AG04450 (cell line): ENCODE measurements around the gene DNAJC10. TPM values are rescaled to one million over a fixed set of nuclear protein-coding genes. Genes with fewer than 3 reads are reported as not detected.
"Not testable (repeated sequence)": the region's sequence is repeated elsewhere in the genome, so short reads cannot be mapped to it uniquely, and the experiment has no call there.

Experiments used
- CTCF ChIA-PET: fragments of 300-600, 350-600 bp; formaldehyde crosslinking; extraction: SDS; loops from one replicate; lab custom pipeline; 2022; ENCODE audit warnings: antibody characterized with exemption, inconsistent platforms; lab: Charles Lee
- POLR2A ChIA-PET: fragments of 350-600 bp; formaldehyde crosslinking; extraction: SDS; loops from one replicate; lab custom pipeline; 2021; ENCODE audit warnings: antibody characterized with exemption, inconsistent platforms; lab: Yijun Ruan, JAX
- DNase-seq: peaks from one replicate; pipeline ENCODE4 v3.0.0-alpha.2; 2011; ENCODE audit warnings: low read depth, low spot score
- H3K27ac ChIP-seq: one replicate; pipeline ENCODE4 v1.5.1; 2012; ENCODE audit warnings: low read depth, low read length, control low read depth
- H3K27me3 ChIP-seq: one replicate; pipeline ENCODE4 v1.6.0; 2012; ENCODE audit warnings: low read length; ENCODE audit not compliant: control insufficient read depth, insufficient read depth
- H3K4me3 ChIP-seq: 2 replicates; pipeline ENCODE4 v1.5.1; 2011; ENCODE audit warnings: mild to moderate bottlenecking, low read depth, low read length, control low read depth
- H3K9me3 ChIP-seq: 2 replicates; pipeline ENCODE4 v1.5.1; 2012; ENCODE audit warnings: low read length; ENCODE audit not compliant: control insufficient read depth, insufficient read depth
- CTCF ChIP-seq: IDR thresholded peaks from 2 replicates; pipeline ENCODE4 v1.5.1; 2011; ENCODE audit warnings: low read depth, low read length, control low read depth, inconsistent platforms
- polyA plus RNA-seq: library from polyadenylated mRNA; depleted of rRNA; stranded (reverse); fragments of >200 nt; gene quantifications from 2 replicates; pipeline ENCODE4 v1.2.3, GENCODE V29; 2011

Gene DNAJC10
- polyA plus RNA-seq, 1 experiment: 121 TPM

- Histone ChIP-seq H3K4me3 (no peak overlapping the region), H3K9me3 (no peaks in the 10 kb centered on the region), H3K27me3 (no peaks in the 10 kb centered on the region), H3K27ac (no peak overlapping the region)
- CTCF ChIA-PET: no interaction called here
- POLR2A ChIA-PET: no interaction called here
- TF ChIP-seq CTCF: no peak
- no peak for DNase-seq
Observed at GRCh38 chr2:182718459-182718858, 2.4 kb downstream of the DNAJC10 start.

GRCh38 chr2:182719116-182719515 lies 3.1 kb downstream of the DNAJC10 start:
- DNase-seq, H3K27ac ChIP-seq, H3K9me3 ChIP-seq, H3K4me3 ChIP-seq, H3K27me3 ChIP-seq: not testable (repeated sequence)
- ChIA-PET POLR2A (interaction anchor here (0.7 kb wide), 1 partner anchor 910 kb away, joined by 5 read pairs; no protein-coding TSS in a partner anchor), CTCF (interaction anchor here (1.4 kb wide), 1 partner anchor 10 kb away, joined by 3 read pairs; no protein-coding TSS in a partner anchor)

DNA sequence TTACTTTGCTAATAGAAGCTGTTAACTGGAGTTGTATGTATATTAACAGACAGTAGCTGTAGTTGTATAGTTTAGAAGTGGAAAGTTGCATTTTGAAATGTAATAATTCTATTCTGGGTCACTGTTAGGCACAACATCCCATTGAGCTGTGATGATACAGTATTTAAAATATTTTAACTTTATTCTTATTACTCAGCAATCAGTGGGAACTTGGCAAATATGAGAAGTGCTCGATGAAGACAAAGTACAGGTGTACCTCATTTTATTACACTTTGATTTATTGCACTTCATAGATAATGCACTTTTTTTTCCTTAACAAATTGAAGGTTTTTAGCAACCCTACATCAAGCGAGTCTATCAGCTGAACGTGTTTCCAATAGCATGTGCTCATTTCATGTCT lies 8.6 kb downstream of the DNAJC10 start:
- CTCF ChIA-PET: interaction anchor here (1.0 to 1.5 kb wide), 2 partner anchors 38 to 43 kb away, joined by 3 read pairs; no protein-coding TSS in a partner anchor
- POLR2A ChIA-PET: no interaction called here
- Histone ChIP-seq H3K4me3 (no peak overlapping the region), H3K27ac (no peak overlapping the region), H3K27me3 (no peaks in the 10 kb centered on the region), H3K9me3 (no peaks in the 10 kb centered on the region)
- TF ChIP-seq CTCF: no peak
- DNase-seq: no peak

DNA sequence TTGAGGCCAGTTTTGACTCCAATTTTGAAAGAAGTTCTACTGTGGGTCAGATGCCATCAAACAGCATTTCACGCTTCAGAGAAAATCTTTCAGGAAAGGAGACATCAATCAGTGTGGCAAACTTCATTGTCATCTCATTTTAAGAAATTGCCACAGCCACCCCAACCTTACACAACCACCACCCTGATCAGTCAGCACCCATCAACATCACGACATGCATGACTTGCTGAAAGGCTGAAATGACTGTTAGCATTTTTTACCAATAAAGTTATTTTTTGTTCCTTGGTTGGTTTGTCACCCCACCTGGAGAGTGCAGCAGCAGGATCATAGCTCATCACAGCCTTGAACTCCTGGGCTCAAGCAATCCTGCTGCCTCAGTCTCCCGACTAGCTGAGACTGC lies 10.4 kb downstream of the DNAJC10 start:
- no peak for DNase-seq
- POLR2A ChIA-PET: no interaction called here
- Histone ChIP-seq H3K4me3 (no peak overlapping the region), H3K27ac (no peak overlapping the region), H3K27me3 (no peaks in the 10 kb centered on the region), H3K9me3 (no peaks in the 10 kb centered on the region)
- no peak for TF ChIP-seq CTCF
- CTCF ChIA-PET: no interaction called here

- Histone ChIP-seq H3K27ac (no peak overlapping the region), H3K27me3 (no peaks in the 10 kb centered on the region), H3K4me3 (no peak overlapping the region), H3K9me3 (no peaks in the 10 kb centered on the region)
- ChIA-PET CTCF (no interaction called here), POLR2A (no interaction called here)
- TF ChIP-seq CTCF: no peak
- no peak for DNase-seq
Observed at GRCh38 chr2:182728014-182728413, 12.0 kb downstream of the DNAJC10 start.
